CD1c-positive myeloid dendritic cell (primary cell): ENCODE data around the gene GPR137.

Source experiments
- DNase-seq: peaks from one replicate; pipeline ENCODE4 v3.0.0-alpha.2; 2016; ENCODE audit errors: extremely low spot score

GPR137 gene

GRCh38 chr11:64249563-64250414 is 35.9 kb upstream of the GPR137 start:
- no peak for DNase-seq

GRCh38 chr11:64250415-64251015 is 35.1 kb upstream of the GPR137 start:
- DNase-seq = no peak

GRCh38 chr11:64251016-64251752 is 34.5 kb upstream of the GPR137 start, which contains the start of gene PLCB3:
Gene PLCB3 (plus strand): TSS chr11:64251530. CDS start chr11:64251650, 120 bp downstream.
- peak; percentile 88 for DNase-seq

GRCh38 chr11:64251753-64252002 is 34.0 kb upstream of the GPR137 start:
- no peak for DNase-seq

- peak; percentile 36 for DNase-seq
These were observed 33.4 kb upstream of the GPR137 start for GRCh38 chr11:64252003-64252872.

- DNase-seq = no peak
These were observed 32.6 kb upstream of the GPR137 start for GRCh38 chr11:64253043-64253442.

- no peak for DNase-seq
These were observed 32.2 kb upstream of the GPR137 start for GRCh38 chr11:64253481-64253880.

GRCh38 chr11:64254326-64254725 is 31.3 kb upstream of the GPR137 start:
- no peak for DNase-seq

- no peak for DNase-seq
These were observed 30.2 kb upstream of the GPR137 start for GRCh38 chr11:64255135-64256128.

- no peak for DNase-seq
These were observed 29.3 kb upstream of the GPR137 start for GRCh38 chr11:64256300-64256699.

GRCh38 chr11:64258356-64258755 is 27.3 kb upstream of the GPR137 start:
- no peak for DNase-seq

GRCh38 chr11:64258946-64259532 is 26.6 kb upstream of the GPR137 start:
- no peak for DNase-seq

- no peak for DNase-seq
These were observed 26.0 kb upstream of the GPR137 start for GRCh38 chr11:64259533-64260067.

- no peak for DNase-seq
These were observed 25.4 kb upstream of the GPR137 start for GRCh38 chr11:64260147-64260708.

GRCh38 chr11:64261556-64262080 is 24.0 kb upstream of the GPR137 start:
- DNase-seq = no peak

GRCh38 chr11:64262271-64263002 is 23.2 kb upstream of the GPR137 start:
- DNase-seq = no peak

- no peak for DNase-seq
These were observed 22.4 kb upstream of the GPR137 start for GRCh38 chr11:64263021-64263946.

GRCh38 chr11:64263947-64264317 is 21.7 kb upstream of the GPR137 start:
- no peak for DNase-seq
